Suprapubic skin (tissue), 4 donors: ENCODE results near the gene CNIH3. TPM values are rescaled to one million over a fixed set of nuclear protein-coding genes. Genes with fewer than 3 reads are reported as not detected.

ENCODE experiments used
- DNase-seq, 2 donors: peaks; one replicate each; pipeline ENCODE4 v3.0.0-alpha.2; 2019; ENCODE audit warnings: low spot score in 2 of 2
- H3K27ac ChIP-seq: fragments of 200-600 bp; sonication (generic); one replicate; pipeline ENCODE4 v1.5.1; 2019
- H3K27me3 ChIP-seq: fragments of 200-600 bp; sonication (generic); one replicate; pipeline ENCODE4 v1.5.1; 2019
- H3K36me3 ChIP-seq: fragments of 200-600 bp; sonication (generic); one replicate; pipeline ENCODE4 v1.5.1; 2019
- H3K4me1 ChIP-seq: fragments of 200-600 bp; sonication (generic); one replicate; pipeline ENCODE4 v1.5.1; 2019
- H3K4me3 ChIP-seq: fragments of 200-600 bp; sonication (generic); one replicate; pipeline ENCODE4 v1.5.1; 2019; ENCODE audit warnings: mild to moderate bottlenecking
- H3K9me3 ChIP-seq: fragments of 200-600 bp; sonication (generic); one replicate; pipeline ENCODE4 v1.5.1; 2019
- CTCF ChIP-seq, 2 donors: fragments of 200-600 bp in 1 of 2; fragments of 450-650 bp in 1 of 2; sonication (generic) in 1 of 2; IDR thresholded peaks; one replicate each; pipeline ENCODE4 v1.5.1; 2016 to 2019; ENCODE audit warnings: antibody characterized with exemption in 2 of 2, mild to moderate bottlenecking in 1 of 2, moderate library complexity in 1 of 2
- EP300 ChIP-seq: sonication (generic); formaldehyde crosslinking; IDR thresholded peaks from one replicate; pipeline ENCODE4 v1.6.1; 2017; ENCODE audit warnings: antibody characterized with exemption
- POLR2A ChIP-seq, 2 donors: fragments of 450-650 bp; IDR thresholded peaks; one replicate each; pipeline ENCODE4 v1.6.1; 2017; ENCODE audit warnings: antibody characterized with exemption in 2 of 2, mild to moderate bottlenecking in 2 of 2, moderate library complexity in 2 of 2
- POLR2AphosphoS5 ChIP-seq, 3 donors: sonication (generic); formaldehyde crosslinking; IDR thresholded peaks; one replicate each; pipeline ENCODE4 v1.6.1; 2017; ENCODE audit warnings: antibody characterized with exemption in 3 of 3
- WGBS: methylation state at CpG from one replicate; pipeline ENCODE4 v1.1.5; 2018; 5-methylcytosine and 5-hydroxymethylcytosine counted together
- total RNA-seq, 4 donors: library from RNA; depleted of rRNA; stranded (reverse); fragments of >200 nt; gene quantifications; one replicate each; pipeline ENCODE4 v1.1.0, GENCODE V29; 2016

The CNIH3 gene
- total RNA-seq, 4 donors from 2014 or later, result 0.57 to 6.7 (median 0.62) TPM; not detected in 1

DNA sequence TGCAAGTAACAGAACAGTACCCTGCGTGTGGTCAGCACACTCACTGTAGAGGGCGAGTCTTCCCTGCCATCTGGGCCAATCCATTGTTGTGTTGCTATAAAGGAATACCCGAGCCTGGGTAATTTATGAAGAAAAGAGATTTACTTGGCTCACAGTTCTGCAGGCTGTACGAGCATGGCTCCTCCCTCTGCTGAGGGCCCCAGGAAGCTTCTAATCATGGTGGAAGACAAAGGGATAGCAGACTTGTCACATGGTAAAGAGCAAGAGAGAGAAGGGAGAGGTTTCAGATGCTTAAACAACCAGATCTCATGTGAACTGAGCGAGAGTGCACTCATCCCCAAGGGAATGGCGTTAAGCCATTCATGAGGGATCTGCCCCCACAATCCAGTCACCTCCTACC is 126.2 kb downstream of the CNIH3 start:
- no peak overlapping the region for H3K27ac ChIP-seq
- TF ChIP-seq POLR2A (IDR thresholded peaks at IDR 0.05), result no peak
- TF ChIP-seq EP300, result no peak
- no peak for TF ChIP-seq POLR2AphosphoS5 (IDR thresholded peaks at IDR 0.05)
- no peak for TF ChIP-seq CTCF (IDR thresholded peaks at IDR 0.05)
- peaks cover 22% of the 10 kb centered on the region for H3K4me1 ChIP-seq
- no peaks in the 10 kb centered on the region for H3K27me3 ChIP-seq
- H3K9me3 ChIP-seq, result no peaks in the 10 kb centered on the region
- H3K4me3 ChIP-seq, result no peak overlapping the region
- 88% methylated on average over 6 of the region's 6 CpGs for WGBS
- DNase-seq, result no peak
- no peaks in the 10 kb centered on the region for H3K36me3 ChIP-seq

- no peak overlapping the region for H3K27ac ChIP-seq
- peaks cover 15% of the 10 kb centered on the region for H3K4me1 ChIP-seq
- DNase-seq, result no peak
- H3K36me3 ChIP-seq, result no peaks in the 10 kb centered on the region
- TF ChIP-seq POLR2A (IDR thresholded peaks at IDR 0.05) (no peak), CTCF (IDR thresholded peaks at IDR 0.05) (no peak), POLR2AphosphoS5 (IDR thresholded peaks at IDR 0.05) (no peak), EP300 (no peak)
- no peaks in the 10 kb centered on the region for H3K27me3 ChIP-seq
- H3K9me3 ChIP-seq, result no peaks in the 10 kb centered on the region
- H3K4me3 ChIP-seq, result no peak overlapping the region
- 66% methylated on average over 9 of the region's 9 CpGs for WGBS
Observed at GRCh38 chr1:224743608-224744164, 127.6 kb downstream of the CNIH3 start.

DNA sequence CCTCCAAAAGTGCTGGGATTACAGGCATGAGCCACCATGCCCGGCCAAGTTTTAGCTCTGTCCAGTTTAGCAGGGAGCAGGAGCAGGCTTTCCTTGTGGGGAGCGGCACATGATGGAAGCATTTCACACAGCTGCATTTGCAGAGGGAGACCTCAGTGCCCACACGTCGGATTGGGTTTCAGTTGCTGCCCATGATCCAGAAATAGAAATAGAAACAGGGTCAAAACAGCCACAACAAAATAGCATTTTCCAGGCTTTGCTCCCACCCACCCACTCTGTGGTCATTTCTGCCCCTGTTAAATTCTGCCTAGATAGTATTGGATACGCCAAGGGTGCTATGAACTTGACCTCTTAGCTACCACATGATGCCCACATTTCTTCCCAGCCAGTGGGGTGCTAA is 128.4 kb downstream of the CNIH3 start:
- no peaks in the 10 kb centered on the region for H3K27me3 ChIP-seq
- no peak overlapping the region for H3K27ac ChIP-seq
- peaks cover 15% of the 10 kb centered on the region for H3K4me1 ChIP-seq
- WGBS, result 75% methylated on average over 4 of the region's 5 CpGs
- TF ChIP-seq POLR2AphosphoS5 (IDR thresholded peaks at IDR 0.05) (no peak), CTCF (IDR thresholded peaks at IDR 0.05) (no peak), POLR2A (IDR thresholded peaks at IDR 0.05) (no peak), EP300 (no peak)
- H3K4me3 ChIP-seq, result no peak overlapping the region
- H3K9me3 ChIP-seq, result no peaks in the 10 kb centered on the region
- no peak for DNase-seq
- no peaks in the 10 kb centered on the region for H3K36me3 ChIP-seq

- Histone ChIP-seq H3K4me1 (peaks cover 9% of the 10 kb centered on the region), H3K9me3 (no peaks in the 10 kb centered on the region), H3K4me3 (no peak overlapping the region), H3K36me3 (no peaks in the 10 kb centered on the region), H3K27me3 (no peaks in the 10 kb centered on the region), H3K27ac (no peak overlapping the region)
- no peak for TF ChIP-seq CTCF (IDR thresholded peaks at IDR 0.05)
- no peak for TF ChIP-seq POLR2A (IDR thresholded peaks at IDR 0.05)
- TF ChIP-seq POLR2AphosphoS5 (IDR thresholded peaks at IDR 0.05), result no peak
- TF ChIP-seq EP300, result no peak
- no peak for DNase-seq
- WGBS, result 95% methylated on average over 1 of the region's 1 CpG
Observed at GRCh38 chr1:224745394-224745793, 129.3 kb downstream of the CNIH3 start.

DNA sequence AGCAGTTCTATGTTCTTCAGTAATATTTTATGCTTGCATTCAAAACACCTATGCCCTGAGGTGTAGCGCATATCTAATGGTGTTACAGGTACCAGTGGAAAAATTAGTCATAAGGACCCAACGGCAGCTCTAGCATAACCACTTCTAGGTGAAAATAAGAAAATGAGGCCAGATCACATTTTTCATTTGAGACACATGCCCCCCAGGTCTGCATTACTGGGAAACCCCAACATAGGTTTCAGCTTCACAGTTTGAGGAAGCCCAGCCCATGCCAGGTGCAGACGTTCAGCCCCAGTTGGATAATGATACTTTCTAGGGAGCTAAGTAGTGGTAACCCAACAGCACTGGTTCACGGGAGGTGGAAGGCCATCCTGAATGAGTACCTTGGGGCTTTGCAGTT is 129.8 kb downstream of the CNIH3 start:
- WGBS, result 74% methylated on average over 4 of the region's 4 CpGs
- peaks cover 9% of the 10 kb centered on the region for H3K4me1 ChIP-seq
- DNase-seq, result no peak

More for the DNA sequence above, 129.8 kb downstream of the CNIH3 start:
- Histone ChIP-seq H3K36me3 (no peaks in the 10 kb centered on the region), H3K27ac (no peak overlapping the region), H3K27me3 (no peaks in the 10 kb centered on the region), H3K9me3 (no peaks in the 10 kb centered on the region), H3K4me3 (no peak overlapping the region)
- TF ChIP-seq POLR2AphosphoS5 (IDR thresholded peaks at IDR 0.05), result no peak
- no peak for TF ChIP-seq EP300
- TF ChIP-seq CTCF (IDR thresholded peaks at IDR 0.05), result no peak
- TF ChIP-seq POLR2A (IDR thresholded peaks at IDR 0.05), result no peak
